CD4-positive, alpha-beta T cell treated with Interleukin-2 at 100 ng/mL for 4 hours (primary cell): ENCODE data around the gene LPP.

Source experiments
- DNase-seq: peaks from one replicate; pipeline ENCODE4 v3.0.0-alpha.2; 2020; ENCODE audit warnings: low spot score

Gene LPP

GRCh38 chr3:188253123-188253793 is 99.3 kb downstream of the LPP start:
- no peak for DNase-seq

GRCh38 chr3:188253800-188254452 is 100.0 kb downstream of the LPP start:
- no peak for DNase-seq

GRCh38 chr3:188254520-188255070 is 100.6 kb downstream of the LPP start:
- DNase-seq = no peak

- no peak for DNase-seq
Measured at GRCh38 chr3:188255190-188255589, 101.2 kb downstream of the LPP start.

GRCh38 chr3:188256758-188257157 is 102.8 kb downstream of the LPP start:
- no peak for DNase-seq

- no peak for DNase-seq
Measured at GRCh38 chr3:188257384-188258026, 103.5 kb downstream of the LPP start.

DNA sequence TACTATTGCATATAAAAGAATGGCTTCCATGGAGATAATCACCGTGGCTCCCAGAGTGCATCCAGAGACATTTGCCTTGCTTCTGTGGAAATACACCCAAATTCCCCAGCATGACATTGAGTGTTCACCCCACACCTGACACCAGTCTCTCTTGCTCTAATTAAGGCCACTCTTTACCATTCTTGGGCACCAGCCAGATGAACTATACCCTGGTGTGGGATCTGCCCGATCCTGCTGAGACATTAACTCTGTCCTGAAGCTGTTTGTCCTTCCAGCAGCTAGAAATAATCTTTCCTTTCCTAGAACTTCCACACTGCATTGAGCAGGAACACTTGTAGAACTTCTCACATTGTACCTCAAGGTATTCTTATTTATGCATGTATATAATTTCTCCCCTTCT is 105.2 kb downstream of the LPP start:
- DNase-seq = no peak

- no peak for DNase-seq
Measured at GRCh38 chr3:188259596-188259995, 105.6 kb downstream of the LPP start.

DNA sequence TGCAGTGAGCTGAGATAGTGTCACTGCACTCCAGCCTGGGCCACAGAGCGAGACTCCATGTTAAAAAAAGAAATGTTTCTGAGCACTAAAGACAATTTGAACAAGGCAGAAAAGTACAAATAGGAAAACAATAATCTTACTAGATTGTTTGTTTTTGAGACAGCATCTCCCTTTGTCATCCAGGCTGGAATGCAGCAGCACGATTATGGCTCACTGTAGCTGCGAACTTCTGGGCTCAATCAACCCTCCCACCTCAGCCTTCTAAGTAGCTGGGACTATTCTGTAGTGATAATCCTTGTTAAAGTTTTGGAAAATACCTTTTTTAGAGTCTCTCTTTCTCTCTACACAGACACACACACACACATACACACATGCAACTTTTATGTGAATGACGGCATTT is 107.1 kb downstream of the LPP start:
- DNase-seq = no peak

DNA sequence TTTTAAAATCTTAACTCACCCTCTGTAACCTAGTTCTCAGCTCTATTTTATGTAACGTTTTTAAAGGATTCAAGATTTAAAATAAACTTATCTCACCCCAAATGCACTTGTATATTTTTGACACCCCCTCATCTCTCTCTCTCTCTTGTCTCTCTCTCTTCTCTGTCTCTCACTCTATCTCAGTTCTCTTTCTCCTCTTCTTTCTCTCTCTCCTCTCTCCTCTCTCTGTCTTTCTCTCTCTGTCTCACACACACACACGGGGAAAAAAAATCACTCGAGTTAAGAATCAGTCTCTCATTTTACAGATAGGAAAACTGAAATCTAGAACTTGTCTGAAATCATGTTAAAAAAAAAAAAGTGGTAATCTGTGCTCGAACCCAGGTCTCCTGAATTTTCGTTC is 108.5 kb downstream of the LPP start:
- no peak for DNase-seq

GRCh38 chr3:188262913-188263683 is 109.1 kb downstream of the LPP start:
- DNase-seq = no peak

GRCh38 chr3:188264226-188265207 is 110.6 kb downstream of the LPP start:
- DNase-seq = no peak

DNA sequence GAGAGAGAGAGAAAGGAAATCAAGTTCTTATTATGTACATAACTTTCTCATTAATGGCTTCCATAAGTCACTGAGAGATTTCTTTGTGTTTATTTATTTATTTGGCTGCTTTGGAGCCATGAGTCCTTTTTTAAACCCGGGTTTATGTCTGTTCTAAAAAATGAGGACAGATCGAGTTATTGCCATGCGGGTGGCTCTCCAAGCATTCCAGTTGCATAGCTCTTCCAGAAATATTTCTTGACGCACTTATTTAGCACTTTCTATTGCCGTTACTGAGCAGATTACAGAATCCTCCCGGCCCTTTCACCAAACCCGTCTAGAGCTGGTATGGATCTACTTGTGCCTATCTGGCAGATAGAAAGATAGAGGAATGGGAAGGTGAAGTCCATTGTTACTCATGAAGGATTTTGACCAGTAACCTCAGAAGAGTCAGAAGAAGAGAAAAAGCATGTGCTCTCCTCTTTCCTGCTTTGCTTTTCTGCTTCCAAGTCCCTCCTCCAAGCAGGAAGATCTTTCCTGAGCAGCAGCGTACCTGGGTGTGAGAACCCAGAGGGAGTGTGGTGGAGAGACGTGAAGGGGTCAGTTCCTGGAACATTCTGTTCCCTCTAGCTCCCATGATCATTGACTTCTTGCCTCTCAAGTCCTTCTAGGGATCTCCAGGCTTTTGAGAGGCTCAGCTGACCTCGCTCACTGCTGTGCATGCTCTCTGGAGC is 112.8 kb downstream of the LPP start:
- no peak for DNase-seq

GRCh38 chr3:188267790-188268335 is 113.9 kb downstream of the LPP start:
- DNase-seq = no peak

GRCh38 chr3:188268336-188268735 is 114.4 kb downstream of the LPP start:
- no peak for DNase-seq

GRCh38 chr3:188269040-188269439 is 115.1 kb downstream of the LPP start:
- DNase-seq = no peak

GRCh38 chr3:188270423-188270972 is 116.5 kb downstream of the LPP start:
- DNase-seq = no peak

- no peak for DNase-seq
Measured at GRCh38 chr3:188271226-188271914, 117.4 kb downstream of the LPP start.
